GM18519 (cell line): ENCODE data around the gene ENTREP1.
"Not testable (repeated sequence)": the region's sequence is repeated elsewhere in the genome, so short reads cannot be mapped to it uniquely, and the experiment has no call there.

Experiments
- ATAC-seq: cut with Tn5 transposase; IDR thresholded peaks from one replicate; pipeline ENCODE4 v1.9.1; 2021; ENCODE audit warnings: mild to moderate bottlenecking, moderate library complexity; ENCODE audit not compliant: unreplicated experiment, low FRiP score

ENTREP1 gene

DNA sequence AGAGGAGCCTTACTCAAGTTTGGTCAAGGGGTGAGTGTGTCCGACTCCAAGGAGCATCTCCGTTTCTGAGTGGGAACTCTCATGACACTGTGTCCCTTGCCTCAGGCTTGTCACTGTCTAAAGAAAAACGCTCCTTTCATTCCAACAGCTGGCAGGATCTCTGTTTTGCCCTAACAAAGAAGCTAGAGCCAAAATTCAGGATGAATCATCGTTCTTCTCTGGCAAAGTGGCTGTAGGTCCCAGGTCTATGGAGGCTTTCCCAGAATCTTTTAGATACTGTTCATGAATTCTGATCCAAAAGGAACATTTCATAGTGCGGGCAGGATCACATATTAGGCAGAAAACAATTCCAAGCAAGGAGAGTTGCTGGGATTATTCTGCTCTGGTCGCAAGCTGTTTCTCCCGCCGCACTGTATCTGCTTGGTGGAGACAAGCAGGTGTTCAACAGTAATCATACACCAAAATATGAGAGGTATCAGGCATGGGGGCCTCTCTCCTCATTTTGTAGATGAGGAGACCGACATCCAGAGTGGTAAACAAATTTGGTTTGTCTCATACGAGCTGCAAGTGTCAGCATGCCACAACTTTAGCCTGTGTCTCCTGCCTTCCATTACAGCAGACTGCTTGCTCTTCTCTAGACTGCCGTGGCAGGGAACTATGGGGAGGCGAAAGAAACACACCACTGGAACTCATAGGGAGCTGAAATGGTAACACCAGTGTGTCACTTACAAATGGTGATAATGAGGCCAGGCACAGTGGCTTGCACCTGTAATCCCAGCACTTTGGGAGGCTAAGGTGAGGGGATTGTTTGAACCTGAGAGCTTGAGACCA, 72.6 kb downstream of the ENTREP1 start:
- ATAC-seq: no peak

DNA sequence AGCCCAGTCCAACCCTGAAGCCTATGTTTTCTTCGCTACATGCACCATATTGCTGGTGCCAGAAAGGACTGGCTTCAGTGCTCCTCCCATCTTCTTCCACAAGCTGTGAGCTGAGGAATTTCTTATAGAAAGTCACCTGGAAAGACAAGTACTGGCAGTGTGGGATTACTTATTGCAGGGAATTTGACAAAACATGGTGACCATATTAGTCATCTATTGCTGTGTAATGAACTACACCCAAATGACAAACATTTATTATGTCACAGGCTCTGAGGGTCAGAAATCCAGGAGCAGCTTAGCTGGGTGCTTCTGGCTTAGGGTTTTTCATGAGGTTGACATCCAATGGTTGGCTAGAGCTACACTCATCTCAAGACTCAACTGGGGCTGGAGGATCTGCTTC, 75.5 kb downstream of the ENTREP1 start:
- no peak for ATAC-seq

DNA sequence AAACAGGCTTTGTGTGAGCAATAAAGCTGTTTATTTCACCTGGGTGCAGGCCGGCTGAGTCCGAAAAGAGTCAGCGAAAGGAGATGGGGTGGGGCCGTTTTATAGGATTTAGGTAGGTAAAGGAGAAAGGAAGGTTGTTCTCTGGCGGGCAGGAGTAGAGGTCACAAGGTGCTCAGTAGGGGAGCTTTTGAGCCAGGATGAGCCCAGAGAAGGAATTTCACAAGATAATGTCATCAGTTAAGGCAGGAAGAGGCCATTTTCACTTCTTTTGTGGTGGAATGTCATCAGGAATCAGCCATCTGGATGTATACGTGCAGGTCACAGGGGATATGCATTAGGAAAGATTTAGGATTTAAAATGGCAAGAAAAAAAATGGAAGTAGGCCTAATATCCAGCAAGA, 84.9 kb downstream of the ENTREP1 start:
- ATAC-seq: not testable (repeated sequence)

DNA sequence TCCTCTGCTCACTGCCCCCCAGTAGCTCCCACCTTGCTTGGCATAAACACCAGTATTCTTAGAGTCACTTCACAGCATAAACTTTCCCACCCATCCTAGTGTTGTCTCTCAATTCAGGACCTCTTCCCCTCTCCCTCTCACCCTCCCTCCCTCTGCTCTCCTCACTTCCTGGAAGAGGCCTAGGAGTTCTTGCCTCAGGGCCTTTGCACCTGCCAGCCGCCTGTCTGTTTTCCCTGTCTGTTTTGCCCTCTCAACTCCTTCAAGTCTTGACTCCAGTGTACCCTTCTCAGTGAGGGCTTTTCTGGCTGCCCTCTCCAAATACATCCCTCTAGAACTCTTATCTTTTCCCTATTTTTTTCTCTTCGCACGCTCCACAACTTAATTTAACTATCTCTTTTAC, 86.2 kb downstream of the ENTREP1 start:
- ATAC-seq: no peak

DNA sequence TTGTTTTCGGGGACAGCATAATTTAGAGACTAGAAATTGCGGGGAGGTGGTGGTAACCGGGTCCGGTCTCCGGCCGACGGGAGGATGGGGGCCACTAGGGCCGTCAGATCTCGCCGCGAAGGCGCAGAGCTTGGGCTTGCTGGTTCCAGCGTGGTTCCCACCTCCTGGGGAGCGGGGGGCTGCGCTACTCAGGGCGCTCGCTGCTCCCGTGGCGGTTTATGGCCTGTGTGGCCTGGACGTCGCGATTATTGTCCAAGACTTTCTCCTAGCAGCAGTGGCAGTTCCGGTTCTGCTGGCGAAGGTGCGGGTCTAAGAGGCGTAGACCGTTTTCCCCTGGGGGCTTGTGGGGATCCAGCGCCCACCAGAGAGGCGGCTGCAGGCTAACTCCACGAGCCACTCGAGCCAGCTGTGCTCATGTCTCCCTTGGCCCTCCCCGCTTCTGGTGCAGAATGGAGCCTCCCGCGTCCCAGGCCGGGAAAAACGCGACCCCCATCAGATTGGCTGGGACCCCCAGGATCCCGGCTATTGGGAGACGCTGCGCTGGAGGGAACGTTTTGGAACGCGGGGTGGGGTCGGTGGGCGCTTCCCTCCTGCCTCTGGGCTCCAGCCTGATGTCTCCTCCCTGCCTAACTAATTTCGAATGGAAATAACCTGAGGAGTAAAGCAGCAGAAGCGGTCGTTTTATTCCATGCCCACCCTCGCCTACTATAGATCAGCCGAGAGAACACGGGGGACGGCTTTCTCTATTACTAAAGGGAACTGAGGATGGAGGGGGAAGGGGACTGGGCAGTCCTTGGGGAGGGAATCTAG, 87.1 kb downstream of the ENTREP1 start:
- no peak for ATAC-seq

DNA sequence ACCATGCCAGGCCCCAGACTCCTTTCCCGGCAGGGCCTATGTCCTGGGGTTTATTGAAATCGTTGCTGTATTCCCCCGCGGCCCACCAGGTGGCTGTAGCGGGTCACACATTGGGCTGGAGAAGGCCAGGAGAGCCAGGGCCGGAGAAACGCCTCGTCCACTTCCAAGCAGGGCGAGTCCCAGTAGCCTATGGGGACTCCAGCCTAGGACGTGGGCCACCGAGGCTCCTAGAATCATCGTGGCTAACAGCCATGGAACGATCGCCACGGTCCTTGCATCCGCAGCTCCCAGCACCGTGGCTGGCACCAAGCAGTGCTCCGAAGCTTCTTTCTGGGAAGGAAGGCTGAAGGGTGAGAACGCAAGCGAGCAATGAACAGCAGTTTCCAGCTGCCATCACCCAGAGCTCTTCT, 87.7 kb downstream of the ENTREP1 start:
- no peak for ATAC-seq

DNA sequence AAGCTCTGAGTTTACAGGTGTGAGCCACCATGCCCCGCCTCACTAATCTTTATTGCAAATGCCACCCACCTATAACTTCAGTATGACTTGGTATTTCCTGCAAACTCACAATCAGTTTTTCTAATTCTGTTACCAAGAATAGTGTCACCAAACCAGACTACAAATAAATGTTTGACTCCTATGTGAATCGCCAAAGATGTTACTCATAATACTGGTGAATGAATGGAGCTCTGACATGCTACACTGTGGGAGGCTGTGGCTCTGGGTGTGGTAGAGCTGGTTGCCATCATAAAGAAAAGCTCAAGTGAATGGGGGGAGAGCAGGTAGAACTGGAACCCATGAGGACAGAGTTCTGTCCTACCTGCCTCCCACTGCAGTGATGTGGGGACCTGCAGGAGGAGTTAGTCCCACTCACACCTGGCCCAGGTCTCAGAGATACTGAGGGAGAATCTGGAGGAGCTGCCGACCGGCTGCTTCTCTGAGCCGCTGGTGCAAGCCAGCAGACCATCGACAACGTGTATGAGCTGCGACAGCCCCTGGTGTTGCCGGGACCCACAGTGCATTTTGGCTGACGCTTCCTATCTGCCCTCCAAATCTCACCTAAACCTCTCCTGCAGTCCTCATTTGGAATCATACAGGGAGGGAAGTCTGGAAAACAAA, 95.7 kb downstream of the ENTREP1 start:
- no peak for ATAC-seq

DNA sequence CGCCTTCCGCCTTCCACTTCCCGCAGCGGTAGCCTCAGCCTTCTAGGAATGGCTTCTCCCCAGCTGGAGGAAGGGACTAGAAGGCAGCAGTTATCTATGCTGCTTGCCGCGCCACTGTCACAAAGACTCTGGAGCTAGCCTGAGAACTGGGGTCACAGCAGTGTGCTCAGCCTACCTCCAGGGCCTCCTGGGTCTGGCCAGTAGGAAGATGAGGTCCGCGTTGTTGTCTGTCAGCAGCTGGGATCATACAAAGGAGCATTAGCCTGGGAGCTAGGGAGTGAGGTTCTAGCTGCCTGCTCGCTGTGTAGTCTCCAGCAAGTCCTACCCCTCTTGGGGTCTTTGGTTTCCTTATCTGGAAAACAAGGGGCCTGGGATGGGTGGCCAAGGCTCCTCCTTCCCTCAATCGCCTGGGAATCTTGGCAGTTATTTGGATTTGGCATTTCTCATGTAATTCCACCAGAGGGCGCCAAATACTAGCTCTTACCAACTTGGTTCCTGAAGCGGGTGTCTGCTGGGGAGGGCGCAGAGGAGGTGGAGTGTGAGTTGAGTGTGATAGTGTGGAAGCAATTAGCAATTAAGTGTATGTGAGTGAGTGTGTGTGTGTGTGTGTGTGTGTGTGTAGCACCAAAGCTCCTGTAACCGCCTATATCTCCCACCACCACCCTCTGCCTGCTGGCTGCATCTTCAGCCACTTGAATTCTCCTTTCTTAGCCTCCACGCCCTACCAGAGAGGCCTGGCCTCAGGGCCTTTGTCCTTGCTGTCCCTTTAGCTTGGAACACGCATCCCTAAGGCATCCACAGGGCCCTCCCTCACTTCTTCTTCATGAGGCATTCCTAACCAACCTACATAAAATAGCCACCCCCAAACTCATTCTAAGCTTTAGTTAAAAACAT, 97.1 kb downstream of the ENTREP1 start:
- ATAC-seq: no peak

DNA sequence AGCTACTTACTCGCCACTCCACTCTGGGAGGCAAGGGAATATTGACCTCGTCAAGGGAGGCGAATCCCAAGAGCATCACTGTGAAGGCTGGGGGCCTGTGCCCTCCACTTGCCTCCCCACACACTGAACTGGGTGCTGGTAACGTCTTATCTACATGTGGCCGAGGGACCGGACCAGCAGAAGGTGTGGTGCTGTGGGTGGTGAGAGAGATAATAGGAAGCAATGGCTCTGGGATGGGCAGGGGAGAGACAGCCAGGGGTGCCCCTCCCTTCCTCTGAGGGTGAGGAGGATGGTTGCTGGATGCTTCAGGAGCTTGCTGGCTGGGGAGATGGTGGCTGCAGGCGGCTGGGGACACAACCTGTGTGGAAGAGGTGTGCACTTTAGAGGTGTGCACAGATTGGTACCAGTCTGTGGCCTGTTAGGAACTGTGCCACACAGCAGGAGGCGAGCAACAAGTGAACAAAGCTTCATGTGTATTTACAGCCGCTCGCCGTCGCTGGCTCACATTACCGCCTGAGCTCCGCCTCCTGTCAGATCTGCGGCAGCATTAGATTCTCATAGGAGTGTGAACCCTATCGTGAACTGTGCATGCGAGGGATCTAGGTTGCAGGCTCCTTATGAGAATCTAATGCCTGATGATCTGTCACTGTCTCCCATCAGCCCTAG, 100.3 kb downstream of the ENTREP1 start:
- no peak for ATAC-seq

DNA sequence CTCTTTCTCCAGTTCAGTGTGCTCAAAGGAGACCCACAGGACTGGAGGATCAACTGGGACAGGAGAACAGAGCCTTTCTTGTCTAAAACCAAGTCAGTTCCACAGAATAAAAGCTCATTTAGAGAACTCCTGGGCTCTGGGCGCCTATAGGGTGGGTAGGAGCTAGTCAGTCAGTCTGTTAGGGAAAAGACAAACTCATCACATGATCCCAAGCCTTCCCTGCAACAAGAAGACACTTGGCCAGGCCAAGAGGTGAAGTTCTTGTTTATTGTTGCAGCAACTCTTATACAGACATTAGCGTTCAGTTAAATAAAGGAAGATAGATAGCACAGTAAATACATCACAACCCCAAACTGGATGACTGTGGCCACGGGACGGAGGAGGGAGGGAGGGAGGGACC, 102.3 kb downstream of the ENTREP1 start:
- ATAC-seq: no peak

DNA sequence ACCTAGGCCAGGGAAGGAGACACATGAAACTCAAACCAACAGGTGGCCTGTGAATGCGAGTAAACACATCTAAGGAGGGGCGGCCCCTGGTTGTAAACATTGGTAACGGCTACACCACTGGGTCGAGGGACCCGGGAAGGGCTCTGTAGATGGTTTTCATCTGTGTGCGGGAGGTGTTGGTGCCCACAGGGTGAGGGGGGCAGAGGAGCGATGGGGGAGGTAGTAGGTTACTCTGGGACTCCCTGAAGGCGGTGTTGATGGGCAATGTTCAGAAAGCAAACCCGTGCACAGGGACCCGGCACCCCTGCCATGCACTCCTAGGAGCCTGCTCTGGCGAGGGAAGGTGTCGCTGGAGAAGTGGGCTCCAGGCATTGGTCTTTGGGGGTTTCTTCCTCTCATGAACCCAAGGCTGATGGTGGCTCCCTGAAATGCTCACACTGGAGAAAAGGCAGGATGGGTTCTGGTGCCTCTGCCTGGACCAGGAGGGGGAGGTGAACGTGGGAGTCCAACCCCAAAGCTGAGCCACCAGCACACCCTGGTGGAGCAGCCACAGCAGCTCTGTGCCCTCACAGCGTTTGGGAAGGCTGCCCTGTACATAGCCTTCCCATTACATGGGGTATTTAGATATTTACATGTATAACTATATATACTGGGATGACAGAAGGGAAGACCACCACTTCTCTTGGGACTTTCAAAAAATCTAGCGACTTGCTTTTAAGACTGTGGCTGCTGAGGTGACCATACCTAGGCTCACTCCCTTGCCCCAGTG, 103.2 kb downstream of the ENTREP1 start:
- no peak for ATAC-seq

DNA sequence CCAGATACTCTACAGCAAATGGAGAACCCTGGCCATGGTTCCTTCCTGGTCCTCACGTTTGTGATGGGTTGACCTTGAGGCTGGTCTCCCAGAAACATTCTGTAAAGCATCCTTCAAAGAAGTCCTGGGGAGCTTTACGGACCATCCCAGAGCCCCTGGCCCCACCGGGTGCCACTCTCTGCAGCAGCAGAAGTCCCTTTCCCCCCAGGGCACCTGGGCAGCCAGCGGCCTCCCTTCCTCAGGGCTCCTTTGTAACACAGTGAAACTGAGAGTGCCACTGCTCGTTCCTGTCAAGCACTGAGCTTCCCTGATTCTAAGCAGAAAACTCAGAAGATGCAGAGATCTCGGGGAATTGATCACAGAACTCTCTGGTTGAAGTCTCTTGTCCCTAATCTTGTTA, 104.3 kb downstream of the ENTREP1 start:
- no peak for ATAC-seq

DNA sequence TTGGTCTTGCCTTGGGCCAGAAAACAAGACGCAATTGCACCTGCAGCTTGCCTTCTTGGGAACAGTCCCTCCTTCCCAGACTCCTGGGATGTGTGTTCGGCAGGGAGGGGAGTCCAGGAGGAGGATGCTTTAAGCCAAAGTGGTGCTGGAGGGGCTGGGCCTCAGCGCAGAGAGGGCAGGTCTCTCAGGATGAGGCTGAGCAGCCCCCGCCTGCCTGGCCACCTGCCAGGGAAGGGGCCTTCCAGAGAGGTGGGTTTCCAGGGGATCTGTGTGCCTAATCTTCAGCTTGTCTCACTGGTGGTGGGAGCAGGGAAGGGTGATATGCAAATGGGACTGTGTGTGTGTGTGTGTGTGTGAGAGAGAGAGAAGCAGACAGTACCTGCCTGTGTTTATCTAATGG, 105.2 kb downstream of the ENTREP1 start:
- ATAC-seq: no peak

DNA sequence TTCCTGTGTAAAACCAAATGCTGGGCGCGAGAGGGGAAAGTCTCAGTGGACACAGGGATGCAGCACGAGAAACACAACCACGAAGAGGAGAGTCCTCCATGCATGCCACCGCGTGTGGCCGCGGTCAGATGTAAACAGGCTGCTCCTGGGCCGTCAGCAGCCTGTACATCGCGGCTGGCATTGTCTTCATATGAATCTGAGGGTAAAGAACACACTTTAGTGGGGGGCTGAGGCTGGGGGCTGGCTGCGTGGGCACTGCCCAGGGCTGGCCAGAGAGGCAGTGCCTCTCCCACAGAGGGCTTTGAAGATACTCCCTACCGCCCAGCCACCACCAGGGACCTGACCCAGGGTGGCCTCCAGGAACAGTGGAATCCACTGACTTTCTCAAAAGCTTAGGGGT, 106.2 kb downstream of the ENTREP1 start:
- ATAC-seq: no peak

DNA sequence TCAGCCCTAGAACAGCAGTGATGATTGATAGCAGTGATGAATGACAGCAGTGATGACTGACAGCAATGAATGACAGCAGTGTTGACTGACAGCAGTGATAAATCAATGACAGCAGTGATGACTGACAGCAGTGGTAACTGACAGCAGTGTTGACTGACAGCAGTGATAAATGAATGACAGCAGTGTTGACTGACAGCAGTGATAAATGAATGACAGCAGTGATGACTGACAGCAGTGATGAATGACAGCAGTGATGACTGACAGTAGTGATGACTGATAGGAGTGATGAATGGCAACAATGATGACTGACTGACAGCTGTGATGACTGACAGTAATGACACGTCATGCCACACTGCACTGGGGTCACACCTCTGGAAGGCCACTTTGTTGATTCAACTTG, 106.8 kb downstream of the ENTREP1 start:
- no peak for ATAC-seq

DNA sequence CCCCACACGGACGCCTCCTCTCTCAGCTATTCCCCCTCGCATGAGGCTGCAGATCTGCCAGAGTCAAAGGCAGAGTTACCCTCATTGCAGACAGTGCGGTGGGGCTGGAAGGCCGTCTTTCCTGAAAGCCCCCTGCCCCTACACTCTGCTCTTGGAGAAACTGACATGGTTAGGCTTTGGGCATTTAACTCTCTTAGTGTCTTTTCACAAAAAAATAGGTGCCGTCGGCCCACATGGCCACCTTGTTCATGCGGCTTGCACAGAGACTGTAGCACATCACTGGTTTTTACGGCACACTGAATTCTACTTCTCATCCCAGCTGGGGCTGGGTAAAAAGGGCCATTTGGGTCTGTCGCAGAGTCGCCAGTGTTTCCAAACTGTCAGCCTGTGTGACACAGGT, 107.6 kb downstream of the ENTREP1 start:
- no peak for ATAC-seq

DNA sequence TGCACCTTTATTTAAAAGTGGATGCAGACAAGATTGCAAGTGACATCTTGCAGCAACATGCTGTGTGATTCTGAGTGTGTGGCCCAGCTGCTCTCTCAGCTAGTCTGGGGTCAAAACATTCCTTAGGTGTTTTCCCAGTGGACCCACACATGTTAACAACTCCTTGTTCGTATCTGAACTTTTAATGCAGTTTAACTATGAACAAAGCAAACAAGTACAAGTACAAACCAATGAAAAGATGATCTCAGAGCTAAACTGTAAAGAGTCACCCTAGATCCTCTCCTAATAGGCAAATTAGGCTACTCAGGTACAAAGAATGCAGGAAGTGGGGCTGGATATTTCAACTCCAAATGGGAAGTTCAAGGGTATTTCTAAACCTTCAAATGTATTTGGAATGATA, 108.4 kb downstream of the ENTREP1 start:
- no peak for ATAC-seq

DNA sequence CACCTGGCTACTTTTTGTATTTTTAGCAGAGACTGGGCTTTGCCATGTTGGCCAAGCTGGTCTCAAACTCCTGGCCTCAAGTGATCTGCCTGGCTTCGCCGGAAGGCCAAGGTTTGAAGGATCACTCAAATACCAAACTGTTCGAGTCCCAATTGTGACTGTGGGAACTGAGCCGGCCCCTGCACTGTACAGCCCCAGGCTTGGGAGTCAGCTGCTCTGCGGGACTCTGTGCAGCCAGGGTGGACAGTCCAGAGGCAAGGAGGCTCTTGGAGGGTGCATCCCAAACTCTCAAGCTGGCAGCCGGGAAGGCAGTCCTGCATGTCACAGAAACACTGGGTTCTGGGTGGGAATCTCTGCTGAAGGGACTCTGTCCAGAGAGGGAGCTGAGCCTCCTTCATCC, 109.0 kb downstream of the ENTREP1 start:
- no peak for ATAC-seq

DNA sequence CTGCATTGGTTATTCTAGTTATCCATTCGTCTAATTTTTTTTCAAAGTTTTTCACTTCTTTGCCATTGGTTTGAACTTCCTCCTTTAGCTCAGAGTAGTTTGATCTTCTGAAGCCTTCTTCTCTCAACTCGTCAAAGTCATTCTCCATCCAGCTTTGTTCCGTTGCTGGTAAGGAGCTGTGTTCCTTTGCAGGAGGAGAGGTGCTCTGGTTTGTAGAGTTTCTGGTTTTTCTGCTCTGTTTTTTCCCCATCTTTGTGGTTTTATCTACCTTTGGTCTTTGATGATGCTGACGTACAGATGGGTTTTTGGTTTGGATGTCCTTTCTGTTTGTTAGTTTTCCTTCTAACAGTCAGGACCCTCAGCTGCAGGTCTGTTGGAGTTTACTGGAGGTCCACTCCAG, 114.6 kb downstream of the ENTREP1 start:
- not testable (repeated sequence) for ATAC-seq
